Stimulated activated CD4-positive, alpha-beta T cell treated with anti-CD3 and anti-CD28 coated beads, Interleukin-15, amount 100 ng/mL, for 24 hours (primary cell): ENCODE data around the gene BSX.

ENCODE experiments used
- DNase-seq: peaks from one replicate; pipeline ENCODE4 v3.0.0-alpha.2; 2020

The BSX gene

DNA sequence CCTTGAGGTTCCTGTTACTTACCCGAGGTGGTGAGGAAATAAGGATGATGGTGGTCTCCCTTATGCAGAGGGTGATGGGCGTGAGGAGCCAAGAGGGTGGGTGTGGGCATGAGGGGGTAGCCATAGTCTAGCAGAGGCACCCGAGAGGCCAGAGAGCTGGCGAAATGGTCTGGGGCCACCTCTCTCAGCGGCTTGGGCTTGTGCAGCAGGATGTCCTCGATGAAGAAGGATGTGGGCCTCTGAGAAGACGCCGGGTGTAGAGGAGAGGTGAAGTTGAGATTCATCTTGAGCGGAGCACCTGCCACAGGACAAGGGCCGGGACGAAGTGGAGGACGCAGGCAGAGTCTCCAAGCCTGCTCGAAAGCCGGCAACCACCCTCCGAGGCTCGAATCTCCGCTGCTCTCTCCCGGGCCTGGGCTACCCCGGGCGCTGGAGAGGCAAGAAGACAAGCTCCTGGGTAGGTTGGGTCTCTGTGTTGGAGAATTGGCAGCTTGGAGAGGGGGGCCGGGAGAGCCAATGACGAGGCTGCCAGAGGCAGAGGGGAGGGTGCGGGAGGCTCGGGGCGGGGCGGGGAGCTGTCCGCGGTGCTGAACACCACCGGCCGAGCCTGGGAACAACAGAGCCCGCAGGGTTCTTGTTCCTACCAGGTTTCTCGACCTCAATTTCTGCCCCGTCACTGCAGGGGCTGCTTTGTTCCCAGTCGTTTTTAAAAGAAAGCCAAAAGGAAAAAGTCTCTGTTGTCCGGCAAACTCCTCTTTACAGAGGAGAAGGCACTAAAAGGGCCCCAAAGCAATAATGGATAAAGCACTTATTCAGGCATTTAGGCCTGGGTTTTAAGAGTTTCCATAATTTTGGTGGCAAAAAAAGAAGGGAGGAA is at the start of gene BSX:
Gene BSX, minus strand, starts transcription at position 447 of the 877 bp plus-strand sequence. Its CDS starts 163 bp downstream, at position 284.
- peak; percentile 71 for DNase-seq

DNA sequence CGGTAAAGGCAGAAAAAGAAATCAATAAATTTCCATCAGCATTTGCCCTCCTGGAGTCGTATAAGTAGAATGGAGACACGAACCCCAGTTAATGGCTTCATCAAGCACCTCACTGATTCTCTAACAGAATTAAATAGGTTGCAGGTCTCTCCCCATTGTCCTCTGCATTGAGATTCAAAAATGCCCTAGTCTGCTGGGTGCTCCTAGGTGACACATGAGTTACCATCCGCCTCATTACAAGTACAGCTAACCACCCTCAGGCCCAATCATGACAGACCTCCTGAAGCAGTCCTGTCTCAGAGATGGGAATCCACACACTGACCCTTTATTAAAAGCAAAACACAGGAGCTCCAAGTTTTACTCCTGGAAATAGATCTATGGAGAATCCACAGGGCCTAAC is 48.9 kb upstream of the BSX start:
- no peak for DNase-seq

DNA sequence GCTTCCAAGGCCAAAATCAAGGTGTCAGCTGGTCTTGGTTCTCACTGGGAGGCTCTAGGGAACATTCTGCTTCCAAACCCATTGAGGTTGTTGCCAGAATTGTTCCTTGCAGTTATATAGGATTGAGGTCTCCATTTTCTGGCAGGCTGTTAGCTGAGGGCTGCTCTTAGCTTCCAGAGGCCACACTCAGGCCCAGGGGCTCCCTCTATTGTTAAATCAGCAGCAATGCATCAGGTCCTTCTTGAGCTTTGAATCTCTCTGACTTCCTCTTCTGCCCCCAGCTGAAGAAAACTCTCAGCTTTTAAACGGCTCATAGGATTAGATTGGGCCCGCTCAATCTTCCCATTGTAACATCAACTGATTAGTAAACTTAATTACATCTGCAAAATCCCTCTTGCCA is 39.3 kb upstream of the BSX start:
- DNase-seq: peak; percentile 31

DNA sequence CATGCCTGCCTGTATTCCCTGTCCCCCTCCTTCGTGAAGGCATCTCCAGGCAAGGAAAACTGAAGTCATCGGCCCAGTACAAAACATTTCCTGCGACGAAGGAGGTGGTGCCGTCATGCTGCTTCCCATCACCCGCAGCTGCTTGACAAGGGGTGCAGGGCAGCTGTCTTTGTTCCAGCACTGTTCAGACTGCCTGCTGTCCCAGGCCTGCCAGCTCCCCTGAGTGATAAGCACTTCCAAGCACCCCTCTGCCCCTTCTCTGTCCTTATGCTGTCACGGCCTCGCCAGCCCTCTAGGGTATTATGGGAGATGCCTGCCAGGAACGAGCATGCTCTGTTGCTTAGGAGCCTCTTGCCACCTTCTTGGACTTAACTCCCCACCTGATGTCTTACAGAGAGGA is 37.1 kb upstream of the BSX start:
- DNase-seq: no peak

DNA sequence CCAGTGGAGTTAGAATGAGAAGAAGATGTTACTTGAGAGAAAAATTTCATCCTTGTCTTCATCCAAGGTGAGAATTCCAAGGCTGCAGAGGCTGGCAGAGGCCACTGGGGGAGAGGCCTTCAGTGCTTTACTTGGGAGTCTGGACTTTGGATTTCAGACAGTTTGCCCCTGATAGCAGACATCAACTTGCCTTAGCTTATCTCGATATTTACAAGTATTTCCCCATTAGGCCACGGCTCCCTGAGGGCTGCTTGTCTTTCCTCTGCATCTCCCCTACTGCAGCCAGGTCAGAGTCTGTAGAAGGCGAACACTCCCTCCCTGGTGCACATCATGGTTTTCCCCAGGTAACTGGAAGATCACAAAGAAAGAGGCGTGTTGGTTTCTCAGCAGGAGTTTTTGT is 29.9 kb upstream of the BSX start:
- DNase-seq: no peak

DNA sequence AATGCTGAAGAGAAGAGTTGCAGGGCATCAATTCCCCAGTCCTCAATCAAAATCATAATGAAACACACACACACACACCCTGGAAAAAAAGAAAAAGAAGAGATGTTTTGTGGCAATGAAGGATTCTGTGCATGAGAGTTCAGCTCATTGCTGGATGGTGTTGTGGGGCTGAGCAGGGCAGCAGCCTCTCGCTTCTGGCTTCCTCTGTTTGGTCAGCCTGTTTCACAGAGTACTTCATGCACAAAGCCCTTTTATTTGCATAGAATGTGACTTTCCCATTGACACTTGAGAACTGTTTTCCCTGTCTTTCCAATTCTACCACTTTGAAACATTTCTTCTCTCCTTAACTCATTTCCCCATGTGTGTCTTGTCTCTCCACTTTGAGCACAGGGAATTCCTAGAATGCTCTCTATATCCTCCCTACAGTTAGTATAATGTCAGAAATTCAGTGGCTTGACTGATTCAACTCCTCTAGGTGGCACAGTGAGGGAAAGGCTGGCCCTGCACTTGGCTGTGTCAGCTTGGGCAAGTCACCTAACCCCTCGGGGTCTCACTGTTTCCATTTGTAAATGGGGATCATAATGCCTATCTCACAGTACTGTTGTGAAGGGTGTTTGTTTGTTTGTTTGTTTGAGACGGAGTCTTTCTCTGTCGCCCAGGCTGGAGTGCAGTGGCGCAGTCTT is 25.4 kb upstream of the BSX start:
- no peak for DNase-seq

DNA sequence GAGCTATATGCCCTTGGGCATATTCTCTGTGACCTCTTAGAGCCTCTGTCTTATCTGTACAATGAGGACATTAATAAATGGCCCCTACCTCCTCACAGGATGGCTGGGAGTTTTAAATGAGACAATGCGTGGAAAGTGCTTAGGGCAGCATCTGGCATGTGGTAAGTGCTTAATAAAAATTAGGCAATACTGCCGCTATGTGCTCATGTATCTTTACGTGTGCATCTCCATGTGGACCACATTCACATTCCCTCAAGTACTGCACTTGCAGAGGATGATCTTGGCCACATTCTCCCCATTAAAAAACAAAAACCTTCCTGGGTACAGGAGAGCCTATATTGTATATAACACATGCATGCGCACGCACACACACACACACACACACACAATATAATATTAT is 19.1 kb upstream of the BSX start:
- DNase-seq: no peak

DNA sequence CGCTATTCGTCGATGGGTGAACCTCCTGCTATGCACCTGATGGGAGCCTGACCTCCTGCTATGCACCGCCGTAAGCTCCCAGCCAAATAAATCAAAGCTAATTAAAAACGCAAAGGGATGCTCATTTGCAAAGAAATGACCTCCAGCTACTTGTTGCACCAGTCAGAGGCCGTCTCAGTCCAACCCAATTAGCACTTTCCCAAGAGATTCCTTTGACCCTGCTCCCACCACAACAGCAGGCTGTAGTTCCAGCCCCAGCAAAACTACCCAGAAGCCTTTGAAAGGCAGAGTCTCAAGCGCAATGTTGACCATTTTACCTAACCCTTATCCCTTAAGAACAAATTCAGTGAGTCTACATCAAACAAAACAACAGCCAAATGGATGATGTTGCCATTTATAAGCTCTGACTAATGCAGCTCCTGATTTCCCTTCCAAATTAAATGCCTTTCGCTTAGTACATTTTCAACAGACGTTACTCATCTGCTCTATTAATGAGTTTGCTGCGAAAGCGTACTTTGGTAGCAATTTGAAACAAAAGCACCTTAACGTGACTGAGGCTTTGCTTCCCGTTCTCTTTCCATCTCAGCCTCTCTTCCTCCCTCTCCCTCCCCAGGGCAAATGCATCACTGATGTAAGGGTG is 17.2 kb upstream of the BSX start:
- no peak for DNase-seq

DNA sequence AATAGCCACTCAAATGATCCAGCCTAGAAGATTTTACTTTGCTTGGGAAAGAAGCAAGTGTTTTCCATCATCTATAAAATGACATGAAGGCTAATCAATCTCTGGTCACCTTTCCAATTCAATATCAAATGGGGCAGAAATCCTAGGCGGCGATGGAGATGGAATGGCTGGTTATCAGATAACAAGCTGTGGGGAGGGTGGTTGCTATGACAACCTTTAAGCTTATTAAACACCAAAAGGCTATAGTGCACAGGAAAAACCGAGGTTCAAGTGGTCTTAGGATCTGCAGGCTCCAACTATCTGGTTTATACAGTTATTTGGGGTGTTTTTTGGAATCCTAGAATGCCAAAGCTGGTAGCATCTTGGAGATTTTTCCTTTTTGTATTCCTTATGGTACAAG is 13.9 kb upstream of the BSX start:
- no peak for DNase-seq

DNA sequence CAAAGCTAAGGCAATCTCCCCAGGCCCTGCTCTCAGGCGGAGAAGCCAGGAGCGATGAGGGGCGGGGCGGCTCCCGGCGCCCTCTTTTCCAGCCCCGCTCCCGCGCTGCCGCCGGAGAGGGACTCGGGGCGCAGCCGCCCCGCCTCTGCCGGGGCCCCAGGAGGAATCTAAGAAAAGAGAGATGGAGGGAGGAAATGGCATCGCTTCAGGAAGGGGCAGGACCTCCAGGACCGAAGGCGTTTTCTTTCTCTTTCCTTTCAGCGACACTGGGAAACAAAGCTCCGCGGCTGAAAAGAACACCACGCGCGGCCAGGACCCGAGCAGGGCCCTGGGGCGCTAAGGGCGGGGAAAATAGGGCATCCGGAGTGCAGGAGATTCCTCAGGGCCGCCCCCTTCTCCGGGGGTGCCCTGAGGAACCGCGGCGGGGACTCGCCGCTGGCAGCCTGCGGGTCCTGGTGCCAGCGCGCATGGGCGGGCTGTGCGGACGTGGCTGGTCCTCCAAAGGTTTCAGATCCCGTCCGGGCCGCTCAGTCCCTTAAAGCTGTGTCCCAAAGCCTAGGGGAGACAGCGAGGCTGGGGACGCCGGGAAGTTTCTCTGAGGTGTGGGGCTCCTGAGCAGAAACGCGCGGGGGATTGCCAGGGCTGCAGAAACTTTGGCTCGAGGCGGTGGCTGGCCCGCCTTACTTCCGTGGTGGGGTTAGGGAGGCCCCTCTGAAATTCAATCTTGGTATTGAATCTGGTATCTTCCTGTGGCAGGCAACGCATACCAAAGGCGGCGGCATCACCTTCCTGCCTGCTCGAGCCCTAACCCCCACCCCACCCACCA is 2.8 kb upstream of the BSX start:
- DNase-seq: no peak

DNA sequence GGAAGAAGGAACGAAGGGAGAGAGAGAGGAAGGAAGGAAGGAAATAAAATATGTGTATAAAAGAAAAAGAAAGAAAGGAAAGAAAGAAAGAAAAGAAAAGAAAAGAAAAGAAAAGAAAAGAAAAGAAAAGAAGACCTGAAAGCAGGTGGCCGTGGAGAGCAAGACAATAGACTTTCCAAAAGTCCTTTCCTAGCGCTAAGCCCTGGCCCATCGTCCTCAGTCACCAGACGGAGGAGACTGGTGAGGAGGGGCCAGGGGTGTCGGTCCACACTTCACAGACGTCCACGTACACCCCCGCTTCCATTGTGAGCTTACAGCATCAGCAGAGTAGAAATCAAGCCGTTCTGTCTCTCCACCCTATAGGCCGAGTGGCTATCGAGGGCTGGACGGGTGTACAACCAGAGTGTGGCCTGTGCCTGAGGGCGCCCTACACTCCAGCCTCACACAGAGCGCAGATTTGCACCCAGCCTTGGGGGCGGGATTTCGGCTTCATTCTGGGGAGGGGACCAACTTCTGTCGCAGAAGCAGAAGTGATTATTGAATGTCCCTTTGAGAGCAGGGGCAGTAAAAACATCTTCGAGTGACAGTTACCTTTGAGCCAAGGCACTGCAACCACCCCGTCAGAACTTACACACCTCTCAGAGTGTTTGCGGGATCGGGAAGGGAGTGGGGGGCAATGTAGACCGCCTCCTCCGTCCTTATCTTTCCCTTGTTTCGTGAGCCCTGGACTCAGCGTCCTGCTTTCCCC is 2.0 kb upstream of the BSX start:
- no peak for DNase-seq

DNA sequence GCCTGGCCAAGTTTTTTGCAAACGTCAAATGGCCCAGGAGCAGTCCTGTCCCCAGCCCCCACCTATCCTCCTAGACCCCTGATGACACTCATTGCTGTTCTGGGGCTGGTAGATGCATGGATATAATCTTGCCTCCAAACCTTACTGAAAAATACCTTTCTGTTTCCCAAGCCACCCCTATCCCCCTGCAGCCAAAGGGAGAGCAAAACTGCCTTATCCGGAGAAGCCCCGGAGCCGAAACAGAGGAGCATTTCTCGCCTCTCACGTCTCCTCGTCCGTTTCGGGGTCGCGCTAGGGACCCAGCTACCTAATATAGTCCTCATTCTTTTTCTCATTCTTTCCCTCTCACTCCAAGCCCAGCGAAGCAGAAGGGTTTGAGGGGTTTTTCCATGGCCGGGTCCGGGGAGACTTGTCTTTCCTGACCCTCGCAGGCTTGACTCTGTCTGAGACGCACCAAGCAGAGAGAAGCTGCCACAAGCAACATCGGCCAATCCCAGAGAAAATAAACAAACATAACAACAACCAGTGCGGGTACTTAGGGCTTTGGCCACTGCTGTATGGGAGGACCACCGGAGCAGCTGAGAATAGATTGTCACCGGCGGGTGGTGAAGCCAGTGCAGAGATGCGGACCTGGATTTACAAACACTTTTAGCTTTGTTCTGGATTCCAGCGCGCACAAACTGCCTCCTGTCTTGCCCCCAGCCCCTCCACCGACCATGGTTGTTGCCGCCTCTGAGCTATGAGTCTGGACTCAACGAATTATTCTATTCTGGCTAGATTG is 1.6 kb downstream of the BSX start:
- DNase-seq: no peak

DNA sequence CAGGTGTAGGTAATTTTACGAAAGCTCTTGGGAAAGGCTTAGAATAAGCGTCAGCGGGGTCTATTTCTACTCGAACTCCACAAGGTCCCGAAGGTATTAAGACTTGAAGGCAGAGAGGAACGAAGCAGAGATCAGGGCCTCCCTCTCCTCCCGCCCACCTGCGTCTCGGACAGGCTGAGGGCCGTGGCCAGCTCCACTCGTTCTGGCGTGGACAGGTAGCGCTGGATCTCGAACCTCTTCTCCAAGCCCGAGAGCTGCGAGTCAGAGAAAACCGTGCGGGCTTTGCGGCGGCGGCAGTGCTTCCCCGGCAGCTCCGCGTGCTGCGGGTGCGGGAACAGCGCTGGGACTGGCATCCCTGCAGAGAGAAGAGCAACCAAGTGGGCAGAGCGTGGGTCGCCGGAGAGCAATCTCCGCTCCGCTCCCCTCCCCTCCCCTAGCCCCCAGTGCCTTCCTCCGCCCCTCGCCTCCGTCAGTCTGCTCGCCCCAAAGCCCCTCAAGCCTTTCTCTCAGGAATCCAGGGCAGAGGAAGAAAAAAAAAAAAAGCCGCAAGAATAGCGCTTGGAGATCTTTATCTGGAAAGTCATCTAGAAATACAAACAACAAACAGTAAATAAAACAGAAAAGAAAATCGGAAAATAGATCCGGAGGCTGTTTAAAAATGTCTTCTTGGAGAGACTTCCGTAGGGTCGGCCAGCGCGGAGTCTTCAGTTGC is 2.4 kb downstream of the BSX start:
- DNase-seq: no peak

DNA sequence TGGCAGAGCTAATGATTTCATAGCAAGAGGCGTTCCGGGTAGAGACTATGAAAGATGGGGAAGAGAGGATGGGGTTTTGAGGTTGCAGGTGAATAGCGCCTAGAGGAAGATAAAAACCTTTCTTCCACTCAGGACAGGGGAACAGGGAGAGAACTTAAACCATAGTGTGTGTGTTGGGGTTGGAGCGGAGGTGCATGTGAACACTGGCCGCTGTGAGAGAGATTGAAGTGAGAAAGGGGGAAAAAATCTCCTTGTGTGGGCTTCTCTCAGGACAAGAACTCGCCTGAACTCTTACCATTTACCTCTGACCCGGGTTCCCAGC is 3.4 kb downstream of the BSX start:
- DNase-seq: no peak

DNA sequence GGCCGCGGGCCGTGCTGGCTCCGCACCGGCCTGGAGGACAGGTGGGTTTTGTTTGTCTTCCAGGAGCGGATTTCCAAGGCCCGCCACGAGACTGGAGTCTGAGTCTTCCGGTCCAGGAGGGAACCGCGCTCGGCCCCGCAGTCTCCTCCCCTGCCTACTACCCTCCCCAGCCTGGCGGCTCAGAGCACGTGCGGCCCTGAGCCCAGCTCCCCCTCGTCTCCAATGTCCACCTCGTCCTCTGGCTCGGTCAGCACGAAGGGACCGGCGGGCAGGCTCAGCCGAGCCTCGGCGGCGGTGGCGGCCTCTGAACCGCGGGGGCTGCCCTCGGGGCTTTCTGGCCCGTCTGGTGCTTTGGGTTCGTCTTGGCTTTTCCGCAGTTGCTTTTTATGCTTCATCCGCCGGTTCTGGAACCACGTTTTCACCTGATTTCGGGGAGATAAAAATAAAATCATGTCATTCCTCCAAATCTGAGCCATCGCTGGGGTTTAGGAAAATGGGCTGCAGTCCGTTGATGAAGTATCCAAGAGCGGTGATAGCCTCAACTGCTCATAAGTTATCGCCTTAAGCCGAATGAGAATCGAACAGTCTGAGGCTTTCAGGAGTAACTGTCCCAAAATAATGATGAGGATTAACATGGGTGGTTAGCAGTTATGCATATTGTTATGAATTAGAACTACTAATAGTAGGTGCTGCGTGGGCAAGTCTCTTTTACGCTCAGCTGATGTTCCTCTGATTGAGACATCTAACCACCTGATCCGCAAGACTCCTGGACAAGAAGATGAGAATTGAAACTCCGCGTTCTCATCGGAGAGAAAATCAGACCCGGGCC is 4.0 kb downstream of the BSX start:
- no peak for DNase-seq

DNA sequence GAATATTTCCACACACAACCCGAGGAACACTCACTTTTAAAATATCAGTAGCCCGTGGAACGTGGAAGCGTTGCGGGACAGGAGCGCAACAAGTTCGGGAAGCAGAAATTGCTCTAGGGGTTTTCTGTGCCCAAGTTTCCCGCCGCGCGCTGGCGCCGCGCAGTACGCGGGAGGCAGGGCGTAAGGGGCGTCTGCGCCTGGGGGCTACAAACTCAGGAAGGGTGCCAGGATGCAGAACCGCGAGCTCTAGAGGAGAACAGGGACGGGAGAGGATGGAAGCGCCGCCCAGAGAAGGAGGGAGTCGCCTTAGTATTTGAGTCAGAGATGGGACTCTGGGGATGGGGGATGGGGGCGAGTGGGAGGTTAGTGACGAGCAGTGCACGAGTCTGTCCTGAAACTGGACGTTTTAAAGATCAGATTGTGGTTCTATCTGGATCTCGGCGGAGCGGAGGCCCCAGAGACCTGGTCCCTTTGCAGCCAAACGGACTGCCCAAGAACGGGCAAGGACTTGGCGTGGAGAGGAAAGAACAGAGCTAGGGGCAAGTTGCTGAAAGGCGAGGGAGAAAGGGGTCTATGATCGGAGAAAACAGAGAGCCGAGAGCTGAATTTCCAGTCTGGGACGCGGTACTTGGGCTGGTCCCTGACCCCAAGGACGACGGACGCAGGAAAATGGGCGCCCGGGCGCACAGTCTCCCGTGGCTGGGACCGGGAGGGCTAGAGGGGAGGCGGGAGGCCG is 4.7 kb downstream of the BSX start:
- no peak for DNase-seq

DNA sequence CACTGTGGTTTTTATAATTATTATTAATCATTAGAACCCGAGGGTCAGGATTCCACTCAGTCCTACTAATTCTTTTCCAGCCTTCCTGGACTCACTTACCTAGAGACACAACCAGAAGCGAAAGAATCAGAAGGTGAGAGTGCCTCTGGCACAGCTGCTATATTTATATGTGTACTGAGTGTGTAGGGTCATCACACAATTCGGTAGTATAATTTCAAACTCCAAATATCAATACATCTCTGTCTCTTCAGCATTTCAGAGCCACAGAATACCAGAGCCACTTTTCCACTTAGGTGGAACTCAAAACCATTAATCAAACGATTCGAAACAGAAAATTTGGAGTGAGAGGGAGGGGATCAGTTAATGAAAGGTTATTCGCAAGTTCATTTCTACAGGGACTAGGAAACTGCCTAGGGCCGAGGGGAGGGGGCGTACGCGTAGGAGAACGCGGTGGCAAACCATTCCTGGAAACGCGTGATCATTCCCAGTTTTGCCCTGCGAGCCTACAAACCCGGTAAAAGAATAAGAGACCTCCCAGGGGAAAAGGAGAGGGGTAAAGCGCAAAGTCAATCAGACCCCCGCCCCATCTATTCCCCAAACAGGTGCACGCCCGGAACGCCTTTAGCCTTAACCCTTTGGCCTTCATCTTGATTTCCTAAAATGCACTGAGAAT is 5.4 kb downstream of the BSX start:
- DNase-seq: no peak

DNA sequence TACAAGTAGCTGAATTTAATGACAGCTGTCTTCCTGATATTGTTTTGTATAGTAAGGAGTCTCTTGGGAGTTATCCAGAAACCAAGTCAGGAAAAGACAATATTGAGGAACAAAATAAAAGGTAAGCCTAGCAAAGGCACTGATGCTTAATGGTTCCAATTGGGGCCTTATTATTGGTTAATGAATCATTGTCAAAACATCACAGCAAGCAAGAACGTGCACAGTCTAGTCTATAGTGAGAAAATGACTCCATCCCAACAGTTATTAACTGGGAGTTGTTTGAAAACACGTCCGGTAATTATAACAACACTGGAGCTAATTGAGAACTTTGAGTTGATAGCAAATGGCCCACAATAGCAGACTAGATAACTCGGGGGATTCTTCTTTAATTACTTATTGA is 17.7 kb downstream of the BSX start:
- no peak for DNase-seq

DNA sequence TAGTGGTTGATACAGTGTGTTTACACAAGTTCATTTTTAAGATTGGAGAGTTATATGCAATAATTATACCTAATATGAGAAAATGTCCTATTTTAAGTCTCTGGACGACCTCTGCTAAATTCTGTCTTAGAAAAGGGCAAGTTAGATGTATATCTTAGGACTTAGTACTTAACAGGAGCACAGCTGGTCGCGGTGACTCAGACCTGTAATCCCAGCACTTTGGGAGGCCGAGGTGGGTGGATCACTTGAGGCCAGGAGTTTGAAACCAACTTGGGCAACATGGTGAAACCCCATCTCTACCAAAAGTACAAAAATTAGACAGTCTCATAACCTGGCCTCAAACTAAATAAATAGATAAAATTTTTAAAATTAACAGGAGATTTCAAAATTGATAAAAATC is 27.2 kb downstream of the BSX start:
- DNase-seq: no peak
